IPS-NIHi7 (cell line): ENCODE results near the gene IGFN1.

Source experiments
- DNase-seq: peaks from one replicate; pipeline ENCODE4 v3.0.0; 2012; ENCODE audit warnings: mixed read lengths; ENCODE audit errors: extremely low spot score

Gene IGFN1

GRCh38 chr1:201190624-201191051 lies at the start of gene IGFN1:
IGFN1 (plus strand) TSS chr1:201190824; CDS start chr1:201193294, 2,470 bp downstream.
- DNase-seq, result peak; percentile 85

- no peak for DNase-seq
Observed at GRCh38 chr1:201140941-201141260, 49.7 kb upstream of the IGFN1 start.

GRCh38 chr1:201141418-201141817 lies 49.2 kb upstream of the IGFN1 start:
- DNase-seq, result no peak

- no peak for DNase-seq
Observed at GRCh38 chr1:201142011-201142848, 48.4 kb upstream of the IGFN1 start.

- DNase-seq, result no peak
Observed at GRCh38 chr1:201142849-201143725, 47.5 kb upstream of the IGFN1 start.

- no peak for DNase-seq
Observed at GRCh38 chr1:201143726-201144635, 46.6 kb upstream of the IGFN1 start.

- no peak for DNase-seq
Observed at GRCh38 chr1:201144701-201145100, 45.9 kb upstream of the IGFN1 start.

- DNase-seq, result no peak
Observed at GRCh38 chr1:201145132-201145531, 45.5 kb upstream of the IGFN1 start.

GRCh38 chr1:201145816-201146215 lies 44.8 kb upstream of the IGFN1 start:
- no peak for DNase-seq

- no peak for DNase-seq
Observed at GRCh38 chr1:201146626-201147390, 43.8 kb upstream of the IGFN1 start.

- DNase-seq, result no peak
Observed at GRCh38 chr1:201147396-201148015, 43.1 kb upstream of the IGFN1 start.

- DNase-seq, result peak; percentile 67
Observed at GRCh38 chr1:201149400-201149799, 41.2 kb upstream of the IGFN1 start.

- peak; percentile 66 for DNase-seq
Observed at GRCh38 chr1:201153474-201154388, 36.9 kb upstream of the IGFN1 start.

GRCh38 chr1:201154389-201155165 lies 36.0 kb upstream of the IGFN1 start, which contains the start of gene TMEM9:
TMEM9 (minus strand) TSS chr1:201154474; CDS start chr1:201153923, 551 bp downstream.
- peak; percentile 99 for DNase-seq

GRCh38 chr1:201155354-201155753 lies 35.3 kb upstream of the IGFN1 start:
- no peak for DNase-seq

- DNase-seq, result no peak
Observed at GRCh38 chr1:201156346-201156745, 34.3 kb upstream of the IGFN1 start.

GRCh38 chr1:201156819-201157218 lies 33.8 kb upstream of the IGFN1 start:
- no peak for DNase-seq

- no peak for DNase-seq
Observed at GRCh38 chr1:201157949-201158348, 32.7 kb upstream of the IGFN1 start.
